Cardiac fibroblast (primary cell): Measurements from ENCODE around the gene NKAIN2.

Experiments
- DNase-seq, 2 donors: peaks; one replicate each; pipeline versions ENCODE4 v3.0.0 to v3.0.0-alpha.2; 2010; ENCODE audit warnings: low read depth in 2 of 2
- H3K4me3 ChIP-seq, 2 donors: replicated peaks in 1 of 2; 1 replicate in 1 of 2; 2 replicates in 1 of 2; pipeline ENCODE4 v1.5.1; 2011; ENCODE audit warnings: low read depth in 2 of 2, low read length in 2 of 2, mild to moderate bottlenecking in 2 of 2, moderate library complexity in 1 of 2
- TF ChIP-seq, protein P1 (sequence below): IDR thresholded peaks from one replicate; pipeline ENCODE4 v1.5.1; 2011; ENCODE audit warnings: low read depth, mild to moderate bottlenecking, low read length, inconsistent platforms

NKAIN2 gene

GRCh38 chr6:123844011-123844410, 40.3 kb downstream of the NKAIN2 start:
- DNase-seq, result no peak
- no peak overlapping the region for H3K4me3 ChIP-seq
- TF ChIP-seq, protein P1, sequence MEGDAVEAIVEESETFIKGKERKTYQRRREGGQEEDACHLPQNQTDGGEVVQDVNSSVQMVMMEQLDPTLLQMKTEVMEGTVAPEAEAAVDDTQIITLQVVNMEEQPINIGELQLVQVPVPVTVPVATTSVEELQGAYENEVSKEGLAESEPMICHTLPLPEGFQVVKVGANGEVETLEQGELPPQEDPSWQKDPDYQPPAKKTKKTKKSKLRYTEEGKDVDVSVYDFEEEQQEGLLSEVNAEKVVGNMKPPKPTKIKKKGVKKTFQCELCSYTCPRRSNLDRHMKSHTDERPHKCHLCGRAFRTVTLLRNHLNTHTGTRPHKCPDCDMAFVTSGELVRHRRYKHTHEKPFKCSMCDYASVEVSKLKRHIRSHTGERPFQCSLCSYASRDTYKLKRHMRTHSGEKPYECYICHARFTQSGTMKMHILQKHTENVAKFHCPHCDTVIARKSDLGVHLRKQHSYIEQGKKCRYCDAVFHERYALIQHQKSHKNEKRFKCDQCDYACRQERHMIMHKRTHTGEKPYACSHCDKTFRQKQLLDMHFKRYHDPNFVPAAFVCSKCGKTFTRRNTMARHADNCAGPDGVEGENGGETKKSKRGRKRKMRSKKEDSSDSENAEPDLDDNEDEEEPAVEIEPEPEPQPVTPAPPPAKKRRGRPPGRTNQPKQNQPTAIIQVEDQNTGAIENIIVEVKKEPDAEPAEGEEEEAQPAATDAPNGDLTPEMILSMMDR, result no peak

DNA sequence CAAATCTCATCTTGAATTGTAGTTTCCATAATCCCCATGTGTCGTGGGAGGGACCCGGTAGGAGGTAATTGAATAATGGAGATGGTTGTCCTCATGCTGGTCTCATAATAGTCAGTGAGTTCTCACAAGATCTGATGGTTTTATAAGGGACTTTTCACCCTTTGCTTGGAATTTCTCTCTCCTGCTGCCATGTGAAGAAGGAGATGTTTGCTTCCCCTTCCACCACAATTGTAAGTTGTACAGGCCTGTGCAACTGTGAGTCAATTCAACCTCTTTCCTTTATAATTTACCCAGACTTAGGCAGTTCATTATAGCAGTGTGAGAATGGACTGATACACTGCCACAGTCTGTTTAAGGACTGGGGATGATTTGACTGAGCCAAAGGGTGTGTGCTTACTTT, 44.7 kb downstream of the NKAIN2 start:
- no peak overlapping the region for H3K4me3 ChIP-seq
- TF ChIP-seq, protein P1, result no peak
- no peak for DNase-seq

DNA sequence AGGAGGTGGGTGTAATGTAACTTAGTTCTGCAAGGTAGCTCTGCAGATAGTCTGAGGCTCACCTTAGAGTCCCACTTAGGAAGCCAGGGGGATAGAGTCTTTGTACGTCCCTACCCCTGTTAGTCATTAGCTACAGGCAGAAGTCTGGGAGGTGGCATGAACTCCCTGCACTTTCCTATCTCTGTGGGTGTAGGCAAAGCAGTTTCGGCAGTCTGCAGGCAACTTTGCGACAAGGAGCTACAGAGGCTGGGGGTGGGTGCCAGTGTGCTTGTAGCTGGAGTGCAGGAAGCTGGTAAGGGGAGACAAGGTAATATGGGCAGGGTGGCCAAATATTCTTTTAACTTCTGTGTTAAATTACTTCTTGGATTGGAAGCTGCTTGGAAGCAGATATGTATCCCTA, 45.7 kb downstream of the NKAIN2 start:
- H3K4me3 ChIP-seq, result no peak overlapping the region
- DNase-seq, result no peak
- TF ChIP-seq, protein P1, result no peak

GRCh38 chr6:123850555-123850954, 46.9 kb downstream of the NKAIN2 start:
- no peak overlapping the region for H3K4me3 ChIP-seq
- TF ChIP-seq, protein P1, result no peak
- no peak for DNase-seq

GRCh38 chr6:123854201-123854600, 50.5 kb downstream of the NKAIN2 start:
- no peak for DNase-seq
- TF ChIP-seq, protein P1, result no peak
- no peak overlapping the region for H3K4me3 ChIP-seq

DNA sequence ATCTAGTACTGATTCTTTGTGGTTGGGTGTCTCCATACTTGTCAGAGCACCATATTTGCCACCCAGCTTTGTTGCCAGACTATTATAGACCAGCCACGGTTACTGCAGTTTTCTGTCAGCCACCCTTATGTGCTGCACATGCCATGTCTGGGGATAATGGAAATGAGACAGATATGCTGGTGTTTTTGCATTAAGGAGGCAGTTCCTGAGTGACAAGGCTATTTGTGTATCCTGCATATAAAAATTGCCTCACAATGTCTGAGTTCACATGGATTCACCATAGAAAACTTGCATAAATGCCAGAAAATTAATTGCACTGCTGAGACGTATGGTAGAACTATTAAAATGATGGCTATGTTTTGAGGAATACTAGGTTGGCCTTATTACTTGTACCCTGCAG, 51.8 kb downstream of the NKAIN2 start:
- no peak for DNase-seq
- H3K4me3 ChIP-seq, result no peak overlapping the region
- TF ChIP-seq, protein P1, result no peak

- TF ChIP-seq, protein P1, result no peak
- no peak overlapping the region for H3K4me3 ChIP-seq
- DNase-seq, result no peak
Measured at GRCh38 chr6:123859291-123859690, 55.6 kb downstream of the NKAIN2 start.
